Measurements from ENCODE around the gene CTNNA3. TPM values are rescaled to one million over a fixed set of nuclear protein-coding genes. Genes with fewer than 3 reads are reported as not detected.

CTNNA3 gene
- polyA plus RNA-seq, 1 donor from 2014 or later: 0.14 TPM

DNA sequence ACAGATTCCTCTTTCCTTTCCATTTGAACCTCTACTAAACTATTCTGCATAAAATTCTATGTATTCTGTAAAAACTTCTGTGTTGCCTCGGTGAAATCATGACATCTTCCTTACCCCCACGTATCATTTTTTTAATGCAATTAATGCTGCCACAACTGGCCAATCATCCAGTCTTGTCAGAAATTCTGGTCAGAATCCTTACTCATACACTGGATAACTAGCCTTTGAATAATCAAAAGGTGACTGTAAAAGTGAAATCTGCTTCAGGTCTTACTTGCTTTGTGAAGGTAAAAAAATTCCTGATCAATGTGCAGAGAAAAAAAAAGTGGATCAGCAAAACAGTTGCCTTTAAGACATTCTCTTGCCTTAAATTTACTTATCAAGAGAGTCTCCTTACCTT lies 859.2 kb downstream of the CTNNA3 start:
- Histone ChIP-seq H3K4me2 (ENCODE audit: low read length) (no peak overlapping the region), H4K20me1 (ENCODE audit: insufficient read depth) (no peaks in the 10 kb centered on the region), H3K27me3 (ENCODE audit: insufficient read depth, low read depth, low read length) (no peaks in the 10 kb centered on the region), H3F3A (ENCODE audit: insufficient read depth, low read length, poor library complexity, severe bottlenecking) (no peaks in the 10 kb centered on the region), H3K4me3 (ENCODE audit: low read length) (no peak overlapping the region), H3K27ac (ENCODE audit: low read length) (no peak overlapping the region), H3K36me3 (ENCODE audit: insufficient read depth, low read length) (no peaks in the 10 kb centered on the region), H3K79me2 (replicated peaks; ENCODE audit: insufficient read depth, low read length) (no peaks in the 10 kb centered on the region), H2AFZ (ENCODE audit: low read depth, low read length) (no peak overlapping the region), H3K9me2 (ENCODE audit: insufficient read depth, low read length) (no peaks in the 10 kb centered on the region), H3K9me3 (ENCODE audit: low read length) (no peaks in the 10 kb centered on the region), H3K9ac (ENCODE audit: low read length) (no peak overlapping the region)
- TF ChIP-seq TAF1 (IDR thresholded peaks at IDR 0.05; ENCODE audit: low read depth) (no peak), RAD21 (conservative IDR thresholded peaks at IDR 0.05) (no peak), SMC3 (conservative IDR thresholded peaks at IDR 0.05; ENCODE audit: poor library complexity) (no peak), POLR2AphosphoS5 (IDR thresholded peaks at IDR 0.05) (no peak), CTCF (IDR thresholded peaks at IDR 0.05; ENCODE audit: poor library complexity, severe bottlenecking) (no peak), EZH2 (IDR thresholded peaks at IDR 0.05; ENCODE audit: borderline replicate concordance, insufficient read depth, low read length, poor library complexity, severe bottlenecking) (no peak), EP300 (conservative IDR thresholded peaks at IDR 0.05; ENCODE audit: poor library complexity, severe bottlenecking) (no peak), MXI1 (conservative IDR thresholded peaks at IDR 0.05; ENCODE audit: poor library complexity, severe bottlenecking) (no peak)

GRCh38 chr10:66836057-66836456 lies 859.9 kb downstream of the CTNNA3 start:
- Histone ChIP-seq H3K36me3 (ENCODE audit: insufficient read depth, low read length) (no peaks in the 10 kb centered on the region), H3K9ac (ENCODE audit: low read length) (no peak overlapping the region), H3K27me3 (ENCODE audit: insufficient read depth, low read depth, low read length) (no peaks in the 10 kb centered on the region), H3K4me3 (ENCODE audit: low read length) (no peak overlapping the region), H3K27ac (ENCODE audit: low read length) (no peak overlapping the region), H3K9me3 (ENCODE audit: low read length) (no peaks in the 10 kb centered on the region), H3K79me2 (replicated peaks; ENCODE audit: insufficient read depth, low read length) (no peaks in the 10 kb centered on the region), H3K4me2 (ENCODE audit: low read length) (no peak overlapping the region), H4K20me1 (ENCODE audit: insufficient read depth) (no peaks in the 10 kb centered on the region), H3K9me2 (ENCODE audit: insufficient read depth, low read length) (no peaks in the 10 kb centered on the region), H3F3A (ENCODE audit: insufficient read depth, low read length, poor library complexity, severe bottlenecking) (no peaks in the 10 kb centered on the region), H2AFZ (ENCODE audit: low read depth, low read length) (no peak overlapping the region)
- TF ChIP-seq, protein P1, sequence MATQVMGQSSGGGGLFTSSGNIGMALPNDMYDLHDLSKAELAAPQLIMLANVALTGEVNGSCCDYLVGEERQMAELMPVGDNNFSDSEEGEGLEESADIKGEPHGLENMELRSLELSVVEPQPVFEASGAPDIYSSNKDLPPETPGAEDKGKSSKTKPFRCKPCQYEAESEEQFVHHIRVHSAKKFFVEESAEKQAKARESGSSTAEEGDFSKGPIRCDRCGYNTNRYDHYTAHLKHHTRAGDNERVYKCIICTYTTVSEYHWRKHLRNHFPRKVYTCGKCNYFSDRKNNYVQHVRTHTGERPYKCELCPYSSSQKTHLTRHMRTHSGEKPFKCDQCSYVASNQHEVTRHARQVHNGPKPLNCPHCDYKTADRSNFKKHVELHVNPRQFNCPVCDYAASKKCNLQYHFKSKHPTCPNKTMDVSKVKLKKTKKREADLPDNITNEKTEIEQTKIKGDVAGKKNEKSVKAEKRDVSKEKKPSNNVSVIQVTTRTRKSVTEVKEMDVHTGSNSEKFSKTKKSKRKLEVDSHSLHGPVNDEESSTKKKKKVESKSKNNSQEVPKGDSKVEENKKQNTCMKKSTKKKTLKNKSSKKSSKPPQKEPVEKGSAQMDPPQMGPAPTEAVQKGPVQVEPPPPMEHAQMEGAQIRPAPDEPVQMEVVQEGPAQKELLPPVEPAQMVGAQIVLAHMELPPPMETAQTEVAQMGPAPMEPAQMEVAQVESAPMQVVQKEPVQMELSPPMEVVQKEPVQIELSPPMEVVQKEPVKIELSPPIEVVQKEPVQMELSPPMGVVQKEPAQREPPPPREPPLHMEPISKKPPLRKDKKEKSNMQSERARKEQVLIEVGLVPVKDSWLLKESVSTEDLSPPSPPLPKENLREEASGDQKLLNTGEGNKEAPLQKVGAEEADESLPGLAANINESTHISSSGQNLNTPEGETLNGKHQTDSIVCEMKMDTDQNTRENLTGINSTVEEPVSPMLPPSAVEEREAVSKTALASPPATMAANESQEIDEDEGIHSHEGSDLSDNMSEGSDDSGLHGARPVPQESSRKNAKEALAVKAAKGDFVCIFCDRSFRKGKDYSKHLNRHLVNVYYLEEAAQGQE (IDR thresholded peaks at IDR 0.05; ENCODE audit: borderline replicate concordance): no peak
- TF ChIP-seq EZH2 (IDR thresholded peaks at IDR 0.05; ENCODE audit: borderline replicate concordance, insufficient read depth, low read length, poor library complexity, severe bottlenecking) (no peak), POLR2AphosphoS5 (IDR thresholded peaks at IDR 0.05) (no peak), EP300 (conservative IDR thresholded peaks at IDR 0.05; ENCODE audit: poor library complexity, severe bottlenecking) (no peak), TAF1 (IDR thresholded peaks at IDR 0.05; ENCODE audit: low read depth) (no peak), RAD21 (conservative IDR thresholded peaks at IDR 0.05) (no peak), CTCF (IDR thresholded peaks at IDR 0.05; ENCODE audit: poor library complexity, severe bottlenecking) (no peak), SMC3 (conservative IDR thresholded peaks at IDR 0.05; ENCODE audit: poor library complexity) (no peak), MXI1 (conservative IDR thresholded peaks at IDR 0.05; ENCODE audit: poor library complexity, severe bottlenecking) (no peak)
